Vagina (tissue), 2 donors: Measurements from ENCODE around the gene KLHL20.
"Not testable (repeated sequence)": the region's sequence is repeated elsewhere in the genome, so short reads cannot be mapped to it uniquely, and the experiment has no call there.

Source experiments
- CTCF ChIP-seq, 3 experiments: fragments of 450-650 bp in 2 of 3; fragments of 200-600 bp in 1 of 3; sonication (generic) in 1 of 3; IDR thresholded peaks; one replicate each; pipeline ENCODE4 v1.5.1; 2017 to 2019; ENCODE audit warnings: antibody characterized with exemption in 3 of 3, mild to moderate bottlenecking in 2 of 3, moderate library complexity in 2 of 3
- POLR2A ChIP-seq, 2 donors: fragments of 450-650 bp; IDR thresholded peaks; one replicate each; pipeline ENCODE4 v1.6.1; 2017; ENCODE audit warnings: antibody characterized with exemption in 2 of 2, mild to moderate bottlenecking in 2 of 2, moderate library complexity in 2 of 2
- POLR2AphosphoS5 ChIP-seq, 2 donors: sonication (generic); formaldehyde crosslinking; IDR thresholded peaks; one replicate each; pipeline ENCODE4 v1.9.0; 2017; ENCODE audit warnings: antibody characterized with exemption in 2 of 2, mild to moderate bottlenecking in 2 of 2, low read depth in 1 of 2; ENCODE audit not compliant: insufficient read depth in 1 of 2

GRCh38 chr1:173674496-173674895 lies 40.3 kb upstream of the KLHL20 start:
- TF ChIP-seq POLR2A (IDR thresholded peaks at IDR 0.05); CTCF (IDR thresholded peaks at IDR 0.05); POLR2AphosphoS5 (IDR thresholded peaks at IDR 0.05; ENCODE audit: insufficient read depth in 1 of 2, low read depth in 1 of 2): not testable (repeated sequence)
